SJCRH30 (cell line): ENCODE results near the gene MAP4K3. TPM values are rescaled to one million over a fixed set of nuclear protein-coding genes. Genes with fewer than 3 reads are reported as not detected.

Experiments
- DNase-seq, 2 experiments: peaks; one replicate each; pipeline ENCODE4 v3.0.0-alpha.2; 2015 to 2020
- H3K27ac ChIP-seq: fragments of 250-450 bp; sonication (Bioruptor Pico); 2 replicates; pipeline ENCODE4 v1.5.1; 2020; ENCODE audit warnings: mild to moderate bottlenecking, moderate library complexity
- H3K27me3 ChIP-seq: fragments of 250-450 bp; sonication (Bioruptor Pico); 2 replicates; pipeline ENCODE4 v1.5.1; 2020; ENCODE audit warnings: mild to moderate bottlenecking, moderate library complexity
- H3K36me3 ChIP-seq: fragments of 250-450 bp; sonication (Bioruptor Pico); 2 replicates; pipeline ENCODE4 v1.5.1; 2020; ENCODE audit warnings: mild to moderate bottlenecking, moderate library complexity
- H3K4me1 ChIP-seq: fragments of 250-450 bp; sonication (Bioruptor Pico); 2 replicates; pipeline ENCODE4 v1.5.1; 2020; ENCODE audit warnings: mild to moderate bottlenecking, moderate library complexity
- H3K4me3 ChIP-seq: fragments of 250-450 bp; sonication (Bioruptor Pico); 2 replicates; pipeline ENCODE4 v1.5.1; 2020; ENCODE audit warnings: mild to moderate bottlenecking, moderate library complexity
- H3K9me3 ChIP-seq: fragments of 250-450 bp; sonication (Bioruptor Pico); replicated peaks from 2 replicates; pipeline ENCODE4 v1.5.1; 2020; ENCODE audit warnings: mild to moderate bottlenecking, moderate library complexity
- total RNA-seq: library from RNA; depleted of rRNA; stranded (reverse); fragments of >200 nt; shearing (Covaris generic); gene quantifications from 2 replicates; pipeline ENCODE4 v1.2.3, GENCODE V29; 2014

Gene MAP4K3
- total RNA-seq, 1 experiment from 2014 or later = 66.7 TPM

- Histone ChIP-seq H3K9me3 (no peaks in the 10 kb centered on the region), H3K4me1 (0 out of 2 replicates have a peak, but pooled peaks cover 3% of the 10 kb centered on the region), H3K27ac (no peak overlapping the region), H3K27me3 (no peaks in the 10 kb centered on the region), H3K36me3 (peaks cover 13% of the 10 kb centered on the region), H3K4me3 (no peak overlapping the region)
- DNase-seq = no peak
Observed at GRCh38 chr2:39301352-39301751, 135.7 kb downstream of the MAP4K3 start.

DNA sequence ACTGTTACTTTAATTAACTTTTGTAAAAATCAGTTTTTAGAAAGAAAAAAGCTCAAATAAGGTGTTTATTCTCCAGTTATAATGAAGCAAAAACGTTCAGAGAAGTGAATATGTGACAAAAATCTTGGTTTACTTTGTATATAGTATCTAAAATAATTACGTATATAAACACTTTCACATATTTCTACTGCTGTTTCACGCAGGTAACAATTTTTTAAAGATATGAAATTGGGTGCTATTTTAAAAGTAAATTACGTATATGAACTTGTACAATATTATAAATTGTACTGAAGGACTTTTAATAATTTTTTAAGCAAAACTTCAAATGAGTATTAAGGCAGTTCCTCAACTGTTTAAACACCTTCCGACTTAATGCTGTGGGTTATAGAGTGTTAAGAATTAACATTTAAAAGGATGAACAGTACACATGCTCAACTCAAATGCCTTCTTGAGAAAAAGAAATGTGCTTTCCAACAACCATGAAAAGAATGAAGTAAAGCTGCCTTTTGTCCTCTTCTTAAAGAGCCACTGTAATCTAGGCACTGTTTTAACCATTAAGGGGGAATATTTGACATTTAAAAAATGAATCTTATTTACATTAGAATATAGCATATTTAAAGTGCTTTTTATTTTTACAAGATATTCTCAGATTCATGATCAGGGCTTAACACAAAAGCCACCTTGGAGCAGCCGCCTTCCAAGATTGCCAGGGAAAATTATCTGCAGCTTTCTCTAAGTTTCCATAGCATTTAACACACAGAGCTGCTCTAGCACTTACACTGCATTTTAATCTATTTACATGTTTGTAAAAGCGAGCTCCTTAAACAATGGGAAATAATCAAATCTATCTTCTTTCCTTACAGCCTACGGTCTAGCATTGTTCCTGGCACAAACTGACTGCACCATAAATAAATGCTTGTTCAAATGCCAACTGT lies 136.8 kb downstream of the MAP4K3 start:
- H3K27me3 ChIP-seq = no peaks in the 10 kb centered on the region
- H3K36me3 ChIP-seq = peaks cover 15% of the 10 kb centered on the region
- H3K9me3 ChIP-seq = no peaks in the 10 kb centered on the region
- 0 out of 2 replicates have a peak, but pooled peaks cover 3% of the 10 kb centered on the region for H3K4me1 ChIP-seq
- no peak for DNase-seq
- H3K27ac ChIP-seq = no peak overlapping the region
- no peak overlapping the region for H3K4me3 ChIP-seq

DNA sequence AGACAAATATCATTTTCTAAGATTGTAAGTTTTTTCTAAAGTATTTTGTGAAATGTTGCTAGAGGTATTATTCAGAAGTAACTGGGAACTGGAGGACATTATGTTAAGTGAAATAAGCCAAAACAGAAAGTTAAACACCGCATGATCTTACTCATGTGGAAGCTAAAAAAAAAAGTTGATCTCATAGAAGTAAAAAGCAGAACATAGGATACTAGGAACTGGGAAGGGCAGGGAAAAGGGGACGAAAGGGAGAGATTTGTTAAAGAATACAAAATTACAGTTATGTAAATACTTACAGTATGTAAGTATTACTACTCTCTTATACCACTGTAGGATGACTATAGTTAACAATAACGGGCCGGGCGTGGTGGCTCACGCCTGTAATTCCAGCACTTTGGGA lies 146.7 kb downstream of the MAP4K3 start:
- no peaks in the 10 kb centered on the region for H3K27me3 ChIP-seq
- H3K4me3 ChIP-seq = no peak overlapping the region
- no peaks in the 10 kb centered on the region for H3K4me1 ChIP-seq
- H3K27ac ChIP-seq = no peak overlapping the region
- peaks cover 70% of the 10 kb centered on the region for H3K36me3 ChIP-seq
- DNase-seq = no peak
- no peaks in the 10 kb centered on the region for H3K9me3 ChIP-seq

DNA sequence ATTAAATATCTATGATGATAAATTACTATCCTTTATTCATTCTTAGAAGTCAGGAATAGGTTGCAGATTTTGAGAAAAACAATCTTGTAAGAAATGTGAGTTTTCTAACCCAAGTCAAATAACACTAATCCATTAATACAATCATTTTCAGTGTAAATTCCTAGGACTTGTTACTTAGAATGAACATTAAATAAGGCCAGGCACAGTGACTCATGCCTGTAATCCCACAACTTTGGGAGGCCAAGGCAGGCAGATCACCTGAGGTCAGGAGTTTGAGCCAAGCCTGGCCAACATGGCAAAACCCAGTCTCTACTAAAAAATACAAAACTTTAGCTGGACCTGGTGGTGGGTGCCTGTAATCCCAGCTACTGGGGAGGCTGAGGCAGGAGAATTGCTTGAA lies 147.5 kb downstream of the MAP4K3 start:
- no peak for DNase-seq

DNA sequence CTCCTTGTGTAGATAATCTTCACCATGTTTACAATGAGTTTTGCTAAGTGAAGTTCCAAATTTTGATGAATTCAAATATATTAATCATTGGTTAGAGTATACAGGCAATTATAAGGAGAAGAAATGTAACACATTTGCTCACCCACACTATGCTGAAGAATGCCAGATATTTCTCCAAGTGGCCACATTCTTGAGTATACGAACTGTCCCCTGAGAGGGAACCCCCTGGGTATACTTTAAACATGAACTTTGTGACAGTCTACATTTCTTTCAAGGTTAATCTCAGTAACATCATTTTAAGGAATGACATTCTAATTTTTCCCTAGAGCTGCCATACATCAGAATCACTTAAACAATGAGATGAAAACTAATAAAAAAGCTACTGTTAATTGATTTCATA lies 153.5 kb downstream of the MAP4K3 start:
- DNase-seq = no peak
- no peak overlapping the region for H3K27ac ChIP-seq
- H3K27me3 ChIP-seq = no peaks in the 10 kb centered on the region
- no peaks in the 10 kb centered on the region for H3K4me1 ChIP-seq
- no peak overlapping the region for H3K4me3 ChIP-seq
- H3K36me3 ChIP-seq = peaks cover 54% of the 10 kb centered on the region
- no peaks in the 10 kb centered on the region for H3K9me3 ChIP-seq

More for the DNA sequence above, 147.5 kb downstream of the MAP4K3 start:
- no peaks in the 10 kb centered on the region for H3K9me3 ChIP-seq
- no peak overlapping the region for H3K4me3 ChIP-seq
- no peaks in the 10 kb centered on the region for H3K27me3 ChIP-seq
- no peak overlapping the region for H3K27ac ChIP-seq
- no peaks in the 10 kb centered on the region for H3K4me1 ChIP-seq
- peaks cover 77% of the 10 kb centered on the region for H3K36me3 ChIP-seq

DNA sequence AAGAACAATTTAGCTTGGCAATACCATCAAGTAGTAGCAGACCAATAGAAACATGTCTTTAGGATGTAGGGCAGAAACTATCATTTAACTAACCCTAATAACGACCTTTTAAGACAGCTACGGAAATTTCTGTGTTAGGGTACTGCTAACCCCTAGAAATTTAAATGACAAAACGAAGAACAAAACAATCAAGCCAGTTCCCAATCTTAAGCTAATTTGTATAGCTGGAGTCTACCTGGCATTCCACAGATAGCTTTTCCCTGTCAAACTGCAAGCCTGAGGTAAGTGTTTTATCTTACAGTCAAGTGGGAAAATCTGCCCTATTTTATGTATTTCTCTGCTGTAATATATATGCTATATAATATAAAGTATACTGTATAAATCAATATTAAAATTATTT lies 155.7 kb downstream of the MAP4K3 start:
- no peaks in the 10 kb centered on the region for H3K4me1 ChIP-seq
- H3K27ac ChIP-seq = no peak overlapping the region
- peaks cover 52% of the 10 kb centered on the region for H3K36me3 ChIP-seq
- no peaks in the 10 kb centered on the region for H3K27me3 ChIP-seq
- no peak overlapping the region for H3K4me3 ChIP-seq
- no peaks in the 10 kb centered on the region for H3K9me3 ChIP-seq
- no peak for DNase-seq

GRCh38 chr2:39275016-39275415 lies 162.1 kb downstream of the MAP4K3 start:
- Histone ChIP-seq H3K36me3 (peaks cover 67% of the 10 kb centered on the region), H3K4me3 (no peak overlapping the region), H3K27ac (no peak overlapping the region), H3K9me3 (no peaks in the 10 kb centered on the region), H3K4me1 (no peaks in the 10 kb centered on the region), H3K27me3 (no peaks in the 10 kb centered on the region)
- DNase-seq = no peak

DNA sequence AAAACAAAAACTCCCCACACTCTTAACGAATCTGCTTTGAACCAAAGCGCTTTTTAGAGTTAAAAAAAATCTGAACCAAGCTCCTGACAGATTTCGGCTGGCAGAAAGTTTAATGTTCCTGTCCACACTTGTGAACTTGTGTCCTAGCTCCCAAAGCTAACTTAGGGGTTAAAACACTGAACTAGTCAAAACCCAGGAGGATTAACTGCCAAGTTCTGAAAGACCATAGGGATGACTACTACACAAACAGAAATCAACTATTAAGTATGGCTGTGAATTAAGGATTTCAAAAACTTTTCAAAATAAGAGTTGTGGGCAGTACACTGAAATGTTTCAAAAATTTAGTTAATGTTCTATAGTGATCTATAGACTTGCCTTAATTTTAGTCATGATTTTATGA lies 167.1 kb downstream of the MAP4K3 start:
- Histone ChIP-seq H3K4me1 (peaks cover 2% of the 10 kb centered on the region; the same call in 1 of the 2 replicates), H3K36me3 (peaks cover 58% of the 10 kb centered on the region), H3K27me3 (no peaks in the 10 kb centered on the region), H3K27ac (no peak overlapping the region), H3K9me3 (no peaks in the 10 kb centered on the region), H3K4me3 (no peak overlapping the region)
- DNase-seq = no peak

DNA sequence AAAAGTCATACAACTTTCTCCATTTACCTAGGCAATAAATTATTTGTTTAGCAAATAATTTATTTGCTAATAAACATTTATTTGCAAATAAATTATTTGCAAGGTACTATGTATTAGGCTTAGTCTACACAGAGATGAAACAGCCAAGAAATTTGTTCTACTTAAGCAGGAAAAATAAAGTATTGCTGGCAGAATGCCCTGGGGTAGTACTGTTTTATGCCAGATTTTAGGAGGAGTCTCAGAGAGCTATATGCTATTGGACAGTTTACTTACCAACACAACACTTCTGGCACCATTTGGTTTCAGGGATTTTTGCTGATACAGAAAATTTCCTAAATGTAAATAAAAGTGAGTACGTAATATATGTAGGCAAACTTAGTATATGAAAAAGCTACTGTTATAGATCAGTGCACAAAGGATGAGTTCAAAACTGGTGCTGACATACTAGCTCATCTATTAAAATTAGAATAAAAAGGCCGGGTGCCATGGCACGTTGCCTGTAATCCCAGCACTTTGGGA lies 170.1 kb downstream of the MAP4K3 start:
- Histone ChIP-seq H3K4me1 (peaks cover 2% of the 10 kb centered on the region; the same call in 1 of the 2 replicates), H3K36me3 (peaks cover 55% of the 10 kb centered on the region), H3K27ac (no peak overlapping the region), H3K9me3 (0 out of 2 replicates have a peak, but pooled peaks cover 2% of the 10 kb centered on the region), H3K4me3 (no peak overlapping the region), H3K27me3 (no peaks in the 10 kb centered on the region)
- no peak for DNase-seq

DNA sequence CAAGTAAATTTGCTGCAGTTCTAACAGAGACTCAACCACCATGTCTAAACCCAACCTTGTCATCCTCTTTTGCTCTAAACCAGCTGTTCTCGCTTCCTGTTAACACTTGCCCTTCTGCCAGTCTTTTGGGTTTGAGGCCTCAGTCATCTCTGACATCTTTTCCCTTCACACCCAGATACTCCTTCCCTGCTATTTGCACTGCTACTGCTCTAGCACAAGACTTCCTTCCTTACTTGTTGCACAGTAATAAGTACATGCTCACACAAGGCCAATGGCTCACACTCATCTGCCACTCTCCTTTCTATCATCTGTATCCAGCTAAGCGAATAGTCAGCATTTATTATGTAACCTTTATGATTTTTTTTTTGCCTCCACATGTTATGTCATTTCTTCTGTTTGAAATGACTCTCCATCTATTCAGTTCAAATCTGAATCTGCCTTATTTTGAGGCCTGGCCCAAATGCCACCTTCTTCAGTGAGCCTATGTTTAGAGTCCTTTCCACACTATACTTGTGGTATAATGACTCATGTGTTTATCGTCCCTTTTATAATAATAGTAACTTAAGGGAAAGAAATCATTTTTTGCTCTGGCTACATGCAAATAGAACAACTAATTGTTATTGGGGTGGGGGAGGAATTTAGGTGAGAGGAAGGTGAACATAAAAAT lies 170.8 kb downstream of the MAP4K3 start:
- Histone ChIP-seq H3K36me3 (peaks cover 59% of the 10 kb centered on the region), H3K9me3 (0 out of 2 replicates have a peak, but pooled peaks cover 2% of the 10 kb centered on the region)

GRCh38 chr2:39265315-39265714 lies 171.8 kb downstream of the MAP4K3 start:
- peaks cover 2% of the 10 kb centered on the region; the same call in 1 of the 2 replicates for H3K4me1 ChIP-seq
- no peak overlapping the region for H3K4me3 ChIP-seq
- H3K36me3 ChIP-seq = peaks cover 57% of the 10 kb centered on the region
- H3K27me3 ChIP-seq = no peaks in the 10 kb centered on the region
- no peak for DNase-seq
- 0 out of 2 replicates have a peak, but pooled peaks cover 2% of the 10 kb centered on the region for H3K9me3 ChIP-seq
- H3K27ac ChIP-seq = no peak overlapping the region

More for the DNA sequence above, 170.8 kb downstream of the MAP4K3 start:
- H3K4me3 ChIP-seq = no peak overlapping the region
- peak in 1 of 2 experiments; percentile 15 for DNase-seq
- peaks cover 2% of the 10 kb centered on the region; the same call in 1 of the 2 replicates for H3K4me1 ChIP-seq
- H3K27me3 ChIP-seq = no peaks in the 10 kb centered on the region
- no peak overlapping the region for H3K27ac ChIP-seq

DNA sequence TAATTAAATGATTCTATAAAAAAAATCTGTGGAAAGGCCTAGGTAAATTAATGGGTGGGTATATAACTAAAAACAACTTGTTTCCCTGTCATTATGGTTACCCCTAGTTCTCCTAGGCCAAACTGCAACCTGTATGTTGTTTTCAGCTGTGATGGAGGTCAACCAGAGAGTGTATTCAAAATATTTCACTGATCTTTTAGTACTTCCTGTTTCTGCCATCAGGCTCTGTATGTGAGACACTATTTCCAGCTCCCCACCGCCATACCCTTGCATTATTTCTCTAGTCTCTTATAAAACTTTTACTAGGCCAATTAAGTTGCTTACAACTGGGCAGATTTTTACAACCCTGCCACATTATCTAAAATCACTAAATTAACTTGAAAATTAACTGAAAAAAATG lies 172.4 kb downstream of the MAP4K3 start:
- H3K27ac ChIP-seq = no peak overlapping the region
- peaks cover 61% of the 10 kb centered on the region for H3K36me3 ChIP-seq
- H3K4me1 ChIP-seq = peaks cover 2% of the 10 kb centered on the region; the same call in 1 of the 2 replicates
- no peak for DNase-seq
- H3K9me3 ChIP-seq = 0 out of 2 replicates have a peak, but pooled peaks cover 2% of the 10 kb centered on the region
- H3K4me3 ChIP-seq = no peak overlapping the region
- no peaks in the 10 kb centered on the region for H3K27me3 ChIP-seq

DNA sequence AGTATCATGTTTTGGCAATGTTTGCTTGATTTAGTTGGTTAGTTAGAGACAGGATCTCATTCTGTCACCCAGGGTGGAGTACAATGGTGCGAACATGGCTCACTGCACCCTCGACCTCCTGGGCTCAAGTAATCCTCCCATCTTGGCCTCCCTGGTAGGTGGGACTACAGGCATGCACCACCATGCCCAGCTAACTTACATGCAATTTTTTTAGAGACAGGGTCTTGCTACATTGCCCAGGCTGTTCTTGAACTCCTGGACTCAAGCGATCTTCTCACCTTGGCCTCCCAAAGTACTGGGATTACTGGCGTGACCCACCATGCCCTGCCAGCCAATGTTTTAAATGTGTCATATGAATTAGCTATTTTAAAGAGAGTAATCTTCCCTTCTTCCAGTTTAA lies 177.0 kb downstream of the MAP4K3 start:
- DNase-seq = no peak
- peaks cover 85% of the 10 kb centered on the region for H3K36me3 ChIP-seq
- H3K9me3 ChIP-seq = peaks cover 10% of the 10 kb centered on the region
- no peak overlapping the region for H3K27ac ChIP-seq
- no peaks in the 10 kb centered on the region for H3K4me1 ChIP-seq
- no peaks in the 10 kb centered on the region for H3K27me3 ChIP-seq
- no peak overlapping the region for H3K4me3 ChIP-seq

DNA sequence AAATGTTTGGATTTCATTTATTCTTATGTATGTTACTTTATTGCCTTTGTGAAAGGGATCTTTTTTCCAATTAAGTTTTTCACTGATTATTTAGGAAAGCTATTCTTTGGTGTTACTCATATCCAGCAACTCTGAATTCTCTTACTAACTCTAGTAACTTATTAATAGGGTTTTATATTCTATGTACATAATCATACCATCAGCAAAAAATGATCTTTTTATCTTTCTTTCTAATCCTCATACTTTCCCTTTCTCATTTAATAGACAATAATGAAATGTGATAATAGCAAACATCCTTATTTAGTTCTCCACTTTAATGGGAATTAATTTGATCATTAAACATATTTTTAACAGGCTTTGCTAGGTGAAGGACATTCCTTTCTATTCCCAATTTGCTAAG lies 181.0 kb downstream of the MAP4K3 start:
- no peak overlapping the region for H3K27ac ChIP-seq
- H3K27me3 ChIP-seq = no peaks in the 10 kb centered on the region
- no peak for DNase-seq
- H3K36me3 ChIP-seq = peaks cover 91% of the 10 kb centered on the region
- H3K4me3 ChIP-seq = no peak overlapping the region
- H3K9me3 ChIP-seq = peaks cover 7% of the 10 kb centered on the region
- no peaks in the 10 kb centered on the region for H3K4me1 ChIP-seq
